Osteoblast (primary cell): ENCODE results near the gene CYB5R2. TPM values are rescaled to one million over a fixed set of nuclear protein-coding genes. Genes with fewer than 3 reads are reported as not detected.

ENCODE experiments used
- DNase-seq: peaks from one replicate; pipeline ENCODE4 v3.0.0; 2011; ENCODE audit warnings: low spot score, mixed read lengths; ENCODE audit not compliant: insufficient read length; ENCODE audit errors: missing footprints
- H2AFZ ChIP-seq: 2 replicates; pipeline ENCODE4 v1.6.0; 2011; ENCODE audit warnings: mild to moderate bottlenecking, low read length
- H3K27ac ChIP-seq: 2 replicates; pipeline ENCODE4 v1.5.1; 2011; ENCODE audit warnings: mild to moderate bottlenecking, low read depth, low read length, moderate library complexity
- H3K27me3 ChIP-seq: 2 replicates; pipeline ENCODE4 v1.6.0; 2012; ENCODE audit warnings: mild to moderate bottlenecking, control low read depth, inconsistent platforms, low read length, moderate library complexity; ENCODE audit not compliant: insufficient read depth
- H3K36me3 ChIP-seq: 2 replicates; pipeline ENCODE4 v1.5.1; 2011; ENCODE audit warnings: mild to moderate bottlenecking, low read length, control low read depth, moderate library complexity; ENCODE audit not compliant: insufficient read depth
- H3K4me1 ChIP-seq: 2 replicates; pipeline ENCODE4 v1.5.1; 2011; ENCODE audit warnings: mild to moderate bottlenecking, low read length, control low read depth, moderate library complexity; ENCODE audit not compliant: insufficient read depth
- H3K4me2 ChIP-seq: 2 replicates; pipeline ENCODE4 v1.6.0; 2011; ENCODE audit warnings: mild to moderate bottlenecking, low read length; ENCODE audit not compliant: insufficient read depth
- H3K4me3 ChIP-seq: fragments of 200-600 bp; sonication (generic); 3 replicates; pipeline ENCODE4 v1.5.1; 2012; ENCODE audit warnings: mild to moderate bottlenecking, low read length, inconsistent platforms; ENCODE audit not compliant: insufficient read depth
- H3K79me2 ChIP-seq: 2 replicates; pipeline ENCODE4 v1.6.0; 2012; ENCODE audit warnings: mild to moderate bottlenecking, low read length, control low read depth, inconsistent platforms; ENCODE audit not compliant: insufficient read depth
- H3K9me3 ChIP-seq: 2 replicates; pipeline ENCODE4 v1.5.1; 2011; ENCODE audit warnings: low read depth, low read length, control low read depth
- H4K20me1 ChIP-seq: 2 replicates; pipeline ENCODE4 v1.6.0; 2012; ENCODE audit warnings: mild to moderate bottlenecking, low read length, control low read depth; ENCODE audit not compliant: insufficient read depth
- CTCF ChIP-seq: IDR thresholded peaks from 2 replicates; pipeline ENCODE4 v1.5.1; 2011; ENCODE audit warnings: mild to moderate bottlenecking, low read depth, low read length, moderate library complexity; ENCODE audit errors: extremely low read depth
- total RNA-seq: library from RNA; depleted of rRNA; stranded (reverse); fragments of >200 nt; gene quantifications from 2 replicates; pipeline ENCODE4 v1.2.3, GENCODE V29; 2012

CYB5R2 gene
- total RNA-seq, 1 donor, result 14.8 TPM

GRCh38 chr11:7642747-7643146 is 30.6 kb downstream of the CYB5R2 start:
- Histone ChIP-seq H3K9me3 (no peaks in the 10 kb centered on the region), H3K4me1 (peaks cover under 1% of the 10 kb centered on the region), H3K27me3 (no peaks in the 10 kb centered on the region), H3K79me2 (no peaks in the 10 kb centered on the region), H2AFZ (no peak overlapping the region), H3K27ac (no peak overlapping the region), H4K20me1 (no peaks in the 10 kb centered on the region), H3K36me3 (peaks cover 3% of the 10 kb centered on the region), H3K4me2 (no peak overlapping the region), H3K4me3 (no peak overlapping the region)
- no peak for DNase-seq
- TF ChIP-seq CTCF, result no peak

GRCh38 chr11:7640816-7641215 is 32.5 kb downstream of the CYB5R2 start:
- H3K27ac ChIP-seq, result no peak overlapping the region
- H3K9me3 ChIP-seq, result no peaks in the 10 kb centered on the region
- H3K79me2 ChIP-seq, result no peaks in the 10 kb centered on the region
- H4K20me1 ChIP-seq, result no peaks in the 10 kb centered on the region
- no peak overlapping the region for H3K4me3 ChIP-seq
- TF ChIP-seq CTCF, result no peak
- peaks cover 3% of the 10 kb centered on the region for H3K4me1 ChIP-seq
- H3K36me3 ChIP-seq, result peaks cover 3% of the 10 kb centered on the region
- H2AFZ ChIP-seq, result no peak overlapping the region
- no peak for DNase-seq
- H3K4me2 ChIP-seq, result no peak overlapping the region
- no peaks in the 10 kb centered on the region for H3K27me3 ChIP-seq

- Histone ChIP-seq H3K36me3 (peaks cover 3% of the 10 kb centered on the region), H3K9me3 (no peaks in the 10 kb centered on the region), H3K4me3 (no peak overlapping the region), H3K27ac (no peak overlapping the region), H4K20me1 (no peaks in the 10 kb centered on the region), H3K4me1 (peaks cover 3% of the 10 kb centered on the region), H3K4me2 (no peak overlapping the region), H3K27me3 (no peaks in the 10 kb centered on the region), H2AFZ (no peak overlapping the region), H3K79me2 (no peaks in the 10 kb centered on the region)
- no peak for DNase-seq
- no peak for TF ChIP-seq CTCF
These were observed 33.7 kb downstream of the CYB5R2 start for GRCh38 chr11:7639643-7640025.

GRCh38 chr11:7638710-7639642 is 34.3 kb downstream of the CYB5R2 start:
- Histone ChIP-seq H4K20me1 (no peaks in the 10 kb centered on the region), H3K27ac (no peak overlapping the region), H2AFZ (no peak overlapping the region), H3K4me2 (no peak overlapping the region), H3K4me3 (no peak overlapping the region), H3K27me3 (no peaks in the 10 kb centered on the region), H3K9me3 (no peaks in the 10 kb centered on the region), H3K79me2 (no peaks in the 10 kb centered on the region), H3K36me3 (peaks cover 3% of the 10 kb centered on the region), H3K4me1 (peaks cover 3% of the 10 kb centered on the region)
- no peak for DNase-seq
- TF ChIP-seq CTCF, result no peak
